ENCODE data around the gene EIPR1. TPM values are rescaled to one million over a fixed set of nuclear protein-coding genes. Genes with fewer than 3 reads are reported as not detected.

The EIPR1 gene
- total and polyA plus RNA-seq, 2 donors (not counting 1 experiment from before 2014, with no cell fraction given): 22.3 to 23.9 TPM

- no peaks in the 10 kb centered on the region for H3K4me1 ChIP-seq (ENCODE audit: control insufficient read depth, extremely low read depth, insufficient read depth, low read length)
- H3K79me2 ChIP-seq (ENCODE audit: control insufficient read depth, insufficient read depth, low read length): no peaks in the 10 kb centered on the region
- no peaks in the 10 kb centered on the region for H3K36me3 ChIP-seq (ENCODE audit: control insufficient read depth, insufficient read depth, low read length)
- H3K4me2 ChIP-seq (ENCODE audit: extremely low read depth, insufficient read depth, low read length): no peak overlapping the region
- no peak overlapping the region for H3K27ac ChIP-seq (ENCODE audit: insufficient read depth, low read length)
- no peak for DNase-seq (ENCODE audit: low read depth in 2 of 2)
- no peaks in the 10 kb centered on the region for H4K20me1 ChIP-seq (ENCODE audit: control insufficient read depth, extremely low read depth, insufficient read depth, low read length)
- H3K9me3 ChIP-seq (ENCODE audit: control insufficient read depth, insufficient read depth, low read depth, low read length): no peaks in the 10 kb centered on the region
- no peak for TF ChIP-seq EZH2 (IDR thresholded peaks at IDR 0.05; ENCODE audit: low read length, missing control alignments)
- TF ChIP-seq CTCF (conservative IDR thresholded peaks at IDR 0.05 in 1 of 2, IDR thresholded peaks at IDR 0.05 in 1 of 2; ENCODE audit: low read depth in 1 of 2, low read length in 2 of 2): no peak
- no peak overlapping the region for H3K4me3 ChIP-seq (replicated peaks in 1 of 4; ENCODE audit: control extremely low read depth in 1 of 4, insufficient read depth in 1 of 4, low read depth in 3 of 4, low read length in 4 of 4)
- H2AFZ ChIP-seq (ENCODE audit: low read length): no peak overlapping the region
- no peaks in the 10 kb centered on the region for H3K27me3 ChIP-seq (ENCODE audit: control insufficient read depth, insufficient read depth, low read length)
- no peak overlapping the region for H3K9ac ChIP-seq (ENCODE audit: insufficient read depth, low read length)
These were observed 116.7 kb downstream of the EIPR1 start for GRCh38 chr2:3260959-3261358.

GRCh38 chr2:3257826-3258225 lies 119.8 kb downstream of the EIPR1 start:
- Histone ChIP-seq H3K4me3 (replicated peaks in 1 of 4; ENCODE audit: control extremely low read depth in 1 of 4, insufficient read depth in 1 of 4, low read depth in 3 of 4, low read length in 4 of 4) (no peak overlapping the region), H3K4me1 (ENCODE audit: control insufficient read depth, extremely low read depth, insufficient read depth, low read length) (no peaks in the 10 kb centered on the region), H4K20me1 (ENCODE audit: control insufficient read depth, extremely low read depth, insufficient read depth, low read length) (no peaks in the 10 kb centered on the region), H3K27me3 (ENCODE audit: control insufficient read depth, insufficient read depth, low read length) (no peaks in the 10 kb centered on the region), H3K9me3 (ENCODE audit: control insufficient read depth, insufficient read depth, low read depth, low read length) (no peaks in the 10 kb centered on the region), H2AFZ (ENCODE audit: low read length) (no peak overlapping the region), H3K4me2 (ENCODE audit: extremely low read depth, insufficient read depth, low read length) (no peak overlapping the region), H3K9ac (ENCODE audit: insufficient read depth, low read length) (no peak overlapping the region), H3K79me2 (ENCODE audit: control insufficient read depth, insufficient read depth, low read length) (no peaks in the 10 kb centered on the region), H3K36me3 (ENCODE audit: control insufficient read depth, insufficient read depth, low read length) (no peaks in the 10 kb centered on the region), H3K27ac (ENCODE audit: insufficient read depth, low read length) (no peak overlapping the region)
- TF ChIP-seq EZH2 (IDR thresholded peaks at IDR 0.05; ENCODE audit: low read length, missing control alignments): no peak
- TF ChIP-seq CTCF (conservative IDR thresholded peaks at IDR 0.05 in 1 of 2, IDR thresholded peaks at IDR 0.05 in 1 of 2; ENCODE audit: low read depth in 1 of 2, low read length in 2 of 2): no peak
- no peak for DNase-seq (ENCODE audit: low read depth in 2 of 2)

- H3K27me3 ChIP-seq (ENCODE audit: control insufficient read depth, insufficient read depth, low read length): no peaks in the 10 kb centered on the region
- H3K9ac ChIP-seq (ENCODE audit: insufficient read depth, low read length): no peak overlapping the region
- H4K20me1 ChIP-seq (ENCODE audit: control insufficient read depth, extremely low read depth, insufficient read depth, low read length): no peaks in the 10 kb centered on the region
- TF ChIP-seq EZH2 (IDR thresholded peaks at IDR 0.05; ENCODE audit: low read length, missing control alignments) (no peak), CTCF (conservative IDR thresholded peaks at IDR 0.05 in 1 of 2, IDR thresholded peaks at IDR 0.05 in 1 of 2; ENCODE audit: low read depth in 1 of 2, low read length in 2 of 2) (no peak)
- no peaks in the 10 kb centered on the region for H3K4me1 ChIP-seq (ENCODE audit: control insufficient read depth, extremely low read depth, insufficient read depth, low read length)
- no peaks in the 10 kb centered on the region for H3K9me3 ChIP-seq (ENCODE audit: control insufficient read depth, insufficient read depth, low read depth, low read length)
- DNase-seq (ENCODE audit: low read depth in 2 of 2): peak in 1 of 2 donors; percentile 73
- H3K79me2 ChIP-seq (ENCODE audit: control insufficient read depth, insufficient read depth, low read length): no peaks in the 10 kb centered on the region
- H3K36me3 ChIP-seq (ENCODE audit: control insufficient read depth, insufficient read depth, low read length): no peaks in the 10 kb centered on the region
- no peak overlapping the region for H3K27ac ChIP-seq (ENCODE audit: insufficient read depth, low read length)
- H3K4me3 ChIP-seq (replicated peaks in 1 of 4; ENCODE audit: control extremely low read depth in 1 of 4, insufficient read depth in 1 of 4, low read depth in 3 of 4, low read length in 4 of 4): no peak overlapping the region
- H3K4me2 ChIP-seq (ENCODE audit: extremely low read depth, insufficient read depth, low read length): no peak overlapping the region
- no peak overlapping the region for H2AFZ ChIP-seq (ENCODE audit: low read length)
These were observed 120.5 kb downstream of the EIPR1 start for GRCh38 chr2:3257166-3257565.
